Osteocyte (in vitro differentiated cells): Measurements from ENCODE around the gene SAP30. TPM values are rescaled to one million over a fixed set of nuclear protein-coding genes. Genes with fewer than 3 reads are reported as not detected.

Experiments
- DNase-seq: peaks from one replicate; pipeline ENCODE4 v3.0.0; 2021; ENCODE audit warnings: mixed read lengths; ENCODE audit not compliant: unreplicated experiment; ENCODE audit errors: extremely low spot score
- H3K27ac Mint-ChIP-seq: one replicate; pipeline ENCODE4 v1.8.0; 2021; ENCODE audit warnings: mild to moderate bottlenecking, mixed read lengths; ENCODE audit not compliant: unreplicated experiment
- H3K27me3 Mint-ChIP-seq: one replicate; pipeline ENCODE4 v1.8.0; 2021; ENCODE audit warnings: mixed read lengths; ENCODE audit not compliant: unreplicated experiment
- H3K36me3 Mint-ChIP-seq: one replicate; pipeline ENCODE4 v1.8.0; 2021; ENCODE audit warnings: mixed read lengths; ENCODE audit not compliant: unreplicated experiment
- H3K4me1 Mint-ChIP-seq: one replicate; pipeline ENCODE4 v1.8.0; 2021; ENCODE audit warnings: mixed read lengths; ENCODE audit not compliant: unreplicated experiment
- H3K4me3 Mint-ChIP-seq: one replicate; pipeline ENCODE4 v1.8.0; 2021; ENCODE audit warnings: mild to moderate bottlenecking, moderate library complexity, mixed read lengths; ENCODE audit not compliant: unreplicated experiment
- H3K9me3 Mint-ChIP-seq: one replicate; pipeline ENCODE4 v1.8.0; 2021; ENCODE audit warnings: mixed read lengths; ENCODE audit not compliant: unreplicated experiment
- total RNA-seq: library from RNA; stranded (reverse); gene quantifications from 2 replicates; pipeline ENCODE4 v1.2.1, GENCODE V29; 2021
- TF ChIP-seq, protein P1 (sequence below): fragments of 200-600 bp; sonication (generic); IDR thresholded peaks from 2 replicates; pipeline ENCODE4 v1.5.0; 2021; ENCODE audit warnings: antibody characterized with exemption, mild to moderate bottlenecking, moderate library complexity

SAP30 gene
- total RNA-seq, 1 donor from 2014 or later, result 22.8 TPM

DNA sequence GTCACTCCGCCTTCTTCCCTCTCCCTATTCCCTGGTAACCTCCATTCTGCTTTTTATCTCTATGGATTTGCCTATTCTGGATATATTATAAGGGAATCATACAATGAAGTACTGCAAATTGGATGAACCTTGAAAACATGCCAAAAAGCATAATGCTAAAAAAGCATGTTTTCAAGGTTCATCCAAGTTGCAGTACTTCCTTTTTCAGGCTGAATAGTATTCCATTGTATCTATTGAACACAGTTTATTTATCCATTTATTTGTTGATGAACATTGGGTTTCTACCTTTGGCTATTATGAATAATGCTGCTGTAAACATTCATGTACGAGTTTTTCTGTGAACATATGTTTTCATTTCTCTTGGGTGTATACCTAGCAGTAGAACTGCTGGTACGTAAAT is 9.2 kb downstream of the SAP30 start:
- no peaks in the 10 kb centered on the region for H3K27me3 Mint-ChIP-seq
- DNase-seq, result no peak
- H3K4me3 Mint-ChIP-seq, result no peak overlapping the region
- TF ChIP-seq, protein P1, sequence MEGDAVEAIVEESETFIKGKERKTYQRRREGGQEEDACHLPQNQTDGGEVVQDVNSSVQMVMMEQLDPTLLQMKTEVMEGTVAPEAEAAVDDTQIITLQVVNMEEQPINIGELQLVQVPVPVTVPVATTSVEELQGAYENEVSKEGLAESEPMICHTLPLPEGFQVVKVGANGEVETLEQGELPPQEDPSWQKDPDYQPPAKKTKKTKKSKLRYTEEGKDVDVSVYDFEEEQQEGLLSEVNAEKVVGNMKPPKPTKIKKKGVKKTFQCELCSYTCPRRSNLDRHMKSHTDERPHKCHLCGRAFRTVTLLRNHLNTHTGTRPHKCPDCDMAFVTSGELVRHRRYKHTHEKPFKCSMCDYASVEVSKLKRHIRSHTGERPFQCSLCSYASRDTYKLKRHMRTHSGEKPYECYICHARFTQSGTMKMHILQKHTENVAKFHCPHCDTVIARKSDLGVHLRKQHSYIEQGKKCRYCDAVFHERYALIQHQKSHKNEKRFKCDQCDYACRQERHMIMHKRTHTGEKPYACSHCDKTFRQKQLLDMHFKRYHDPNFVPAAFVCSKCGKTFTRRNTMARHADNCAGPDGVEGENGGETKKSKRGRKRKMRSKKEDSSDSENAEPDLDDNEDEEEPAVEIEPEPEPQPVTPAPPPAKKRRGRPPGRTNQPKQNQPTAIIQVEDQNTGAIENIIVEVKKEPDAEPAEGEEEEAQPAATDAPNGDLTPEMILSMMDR, result no peak
- no peak overlapping the region for H3K27ac Mint-ChIP-seq
- peaks cover 8% of the 10 kb centered on the region for H3K4me1 Mint-ChIP-seq
- no peaks in the 10 kb centered on the region for H3K9me3 Mint-ChIP-seq
- H3K36me3 Mint-ChIP-seq, result peaks cover 20% of the 10 kb centered on the region

DNA sequence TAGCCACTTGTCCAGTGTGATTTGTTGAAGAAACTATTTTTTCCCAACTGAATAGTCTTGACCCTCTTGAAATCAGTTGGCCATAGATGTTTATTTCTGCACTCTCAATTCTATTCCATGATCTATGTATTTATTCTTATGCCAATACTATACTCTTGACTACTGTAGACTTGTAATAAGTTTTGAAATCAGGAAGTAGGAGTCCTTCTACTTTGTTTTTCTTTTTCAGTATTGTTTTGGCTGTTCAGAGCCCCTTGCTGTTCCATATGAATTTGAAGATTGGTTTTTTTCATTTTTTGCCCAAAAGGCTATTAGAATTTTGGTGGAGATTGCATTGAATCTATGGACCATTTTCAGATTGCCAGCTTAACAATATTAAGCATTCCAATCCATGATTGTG is 10.2 kb downstream of the SAP30 start:
- Mint-ChIP-seq H3K4me3 (no peak overlapping the region), H3K36me3 (peaks cover 16% of the 10 kb centered on the region), H3K4me1 (peaks cover 6% of the 10 kb centered on the region)

DNA sequence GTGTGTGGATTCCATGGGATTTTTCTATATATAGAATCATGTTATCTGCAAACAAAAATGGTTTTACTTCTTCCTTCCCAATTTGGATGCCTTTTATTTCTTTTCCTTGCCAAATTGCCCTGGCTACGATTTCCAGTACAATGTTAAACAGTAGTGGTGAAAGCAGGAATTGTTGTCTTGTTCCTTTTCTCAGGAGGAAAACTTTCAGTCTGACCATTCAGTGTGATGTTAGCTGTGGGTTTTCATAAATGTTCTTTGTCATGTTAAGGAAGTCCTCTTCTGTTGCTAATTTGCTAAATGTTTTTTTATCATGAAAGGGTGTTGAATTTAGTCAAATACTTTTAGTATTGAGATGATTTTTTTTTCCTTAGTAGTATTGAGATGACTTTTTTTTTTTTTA is 10.9 kb downstream of the SAP30 start:
- Mint-ChIP-seq H3K4me3 (no peak overlapping the region), H3K4me1 (peaks cover 6% of the 10 kb centered on the region), H3K36me3 (peaks cover 13% of the 10 kb centered on the region), H3K27me3 (no peaks in the 10 kb centered on the region), H3K27ac (no peak overlapping the region), H3K9me3 (no peaks in the 10 kb centered on the region)
- TF ChIP-seq, protein P1, result no peak
- DNase-seq, result no peak

More for the DNA sequence above, 10.2 kb downstream of the SAP30 start:
- TF ChIP-seq, protein P1, result no peak
- Mint-ChIP-seq H3K27ac (no peak overlapping the region), H3K27me3 (no peaks in the 10 kb centered on the region), H3K9me3 (no peaks in the 10 kb centered on the region)
- DNase-seq, result no peak

DNA sequence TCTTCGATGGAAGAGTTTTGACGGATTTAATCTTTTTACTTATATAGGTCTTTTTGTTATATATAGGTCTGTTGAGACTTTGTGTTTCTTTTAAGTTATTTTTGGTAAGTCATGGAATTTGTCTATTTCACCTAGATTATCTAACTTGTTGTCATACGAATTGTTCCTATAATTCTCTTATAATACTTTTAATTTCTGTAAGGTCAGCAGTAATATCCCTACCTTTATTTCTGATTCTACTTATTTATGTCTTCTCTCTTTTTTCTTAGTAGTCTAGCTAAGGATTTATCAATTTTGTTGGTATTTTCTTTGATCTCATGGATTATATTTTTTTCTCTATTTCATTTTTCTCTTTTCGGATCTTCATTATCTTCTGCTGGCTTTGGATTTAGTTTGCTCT is 11.6 kb downstream of the SAP30 start:
- Mint-ChIP-seq H3K4me3 (no peak overlapping the region), H3K27me3 (no peaks in the 10 kb centered on the region), H3K36me3 (peaks cover 13% of the 10 kb centered on the region), H3K27ac (no peak overlapping the region), H3K4me1 (peaks cover 6% of the 10 kb centered on the region), H3K9me3 (no peaks in the 10 kb centered on the region)
- DNase-seq, result no peak
- TF ChIP-seq, protein P1, result no peak

DNA sequence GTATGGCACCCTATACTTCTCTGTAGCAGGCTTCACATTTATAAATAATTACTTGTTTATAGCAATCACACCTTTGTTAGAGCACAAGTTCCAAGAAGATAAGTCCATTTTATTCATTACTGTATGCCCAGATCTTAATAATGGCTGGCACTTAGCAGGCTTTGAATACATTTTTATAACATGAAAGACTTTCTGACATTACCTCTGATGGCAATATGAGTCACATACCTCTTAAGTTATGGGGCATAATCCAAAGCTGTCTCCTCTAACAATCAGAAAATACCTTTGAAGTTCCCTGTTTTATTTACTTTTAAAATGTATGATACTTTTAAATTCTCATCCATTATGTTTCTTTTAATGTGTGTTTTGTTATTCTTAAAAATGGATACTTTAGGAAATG is 16.0 kb downstream of the SAP30 start:
- Mint-ChIP-seq H3K27me3 (no peaks in the 10 kb centered on the region), H3K27ac (no peak overlapping the region), H3K4me3 (no peak overlapping the region), H3K4me1 (peaks cover under 1% of the 10 kb centered on the region), H3K9me3 (no peaks in the 10 kb centered on the region), H3K36me3 (peaks cover 9% of the 10 kb centered on the region)
- no peak for DNase-seq
- TF ChIP-seq, protein P1, result no peak
